Activated CD4-positive, CD25-positive, alpha-beta regulatory T cell treated with anti-CD3 and anti-CD28 coated beads, Interleukin-2, amount 50 U/mL, for 24 hours (primary cell): Measurements from ENCODE around the gene CPT1B.
A peak's percentile ranks its signal among the peaks of the same experiment; 100 is the strongest.

Experiments used
- ATAC-seq, 2 donors: fragments of 150-1000 bp; cut with Tn5 transposase; one replicate each; pipeline ENCODE4 v1.10.0; 2021; ENCODE audit warnings: mild to moderate bottlenecking in 1 of 2, moderate library complexity in 1 of 2

The CPT1B gene

DNA sequence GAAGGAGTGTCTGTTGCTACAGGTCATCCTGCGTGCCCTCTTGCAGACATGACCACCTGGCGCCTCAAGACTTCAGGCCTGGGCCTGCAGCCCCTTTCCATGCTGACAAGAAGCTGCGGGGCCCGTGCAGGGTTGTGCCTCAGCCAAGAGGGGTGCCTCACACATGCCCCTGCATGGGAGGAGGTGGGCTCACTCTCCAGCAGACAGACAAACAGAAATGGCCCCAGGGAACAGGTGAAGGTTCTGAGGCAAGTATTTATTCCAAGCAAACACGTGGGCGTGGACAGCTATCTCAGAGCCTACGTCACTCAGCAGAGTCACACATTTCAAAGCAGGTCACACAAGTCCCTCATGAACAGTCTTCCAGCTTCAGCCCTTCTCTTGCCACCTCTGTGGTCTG is 9.6 kb downstream of the CPT1B start:
- no peak for ATAC-seq

DNA sequence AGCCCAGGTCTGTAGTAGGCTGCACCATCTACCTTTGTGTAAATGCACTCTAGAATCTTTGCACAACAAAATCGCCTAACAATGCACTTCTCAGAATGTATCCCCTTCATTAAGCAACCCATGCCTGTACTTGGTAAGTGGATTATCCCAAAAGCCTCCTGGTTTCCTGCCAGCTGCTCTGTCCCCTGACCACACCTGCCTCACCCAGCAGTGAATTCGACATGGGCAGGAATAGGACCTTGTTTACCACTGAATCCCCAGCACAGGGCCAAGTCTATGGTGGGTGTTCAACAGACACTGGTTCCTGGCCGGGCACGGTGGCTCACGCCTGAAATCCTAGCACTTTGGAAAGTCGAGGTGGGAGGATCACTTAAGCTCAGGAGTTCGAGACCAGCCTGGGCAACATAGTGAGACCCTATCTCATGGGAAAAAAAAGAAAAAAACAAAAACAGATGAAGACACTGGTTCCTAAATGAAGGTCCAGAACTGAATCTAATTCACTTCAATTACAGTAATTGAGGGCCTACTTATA is 10.4 kb downstream of the CPT1B start:
- ATAC-seq: no peak

DNA sequence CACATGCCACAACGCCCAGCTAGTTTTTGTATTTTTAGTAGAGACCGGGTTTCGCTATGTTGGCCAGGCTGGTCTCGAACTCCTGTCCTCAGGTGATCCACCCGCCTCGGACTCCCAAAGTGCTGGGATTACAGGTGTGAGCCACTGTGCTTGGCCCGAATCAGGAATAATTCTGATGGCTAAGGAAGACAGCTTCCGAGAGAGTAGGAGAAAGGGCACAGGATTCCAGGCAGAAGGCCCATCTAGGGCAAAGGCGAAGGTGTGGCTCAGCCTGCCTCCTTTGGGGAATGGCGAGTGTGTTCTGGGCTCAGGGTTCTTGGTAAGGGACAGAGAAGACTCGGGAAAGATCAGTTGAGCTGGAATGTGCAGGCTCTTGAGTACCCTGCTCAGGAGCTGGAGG is 13.9 kb downstream of the CPT1B start:
- ATAC-seq: no peak

- ATAC-seq: peak in 1 of 2 donors; percentile 1
Observed at GRCh38 chr22:50563413-50564160, 14.6 kb downstream of the CPT1B start.

GRCh38 chr22:50562523-50563412 is 15.5 kb downstream of the CPT1B start, which contains the start of gene SYCE3:
Gene SYCE3 (minus strand): TSS chr22:50562919. CDS start chr22:50556405, 6,514 bp downstream.
- peak; percentile 93 to 95 for ATAC-seq

- no peak for ATAC-seq
Observed at GRCh38 chr22:50561401-50562358, 16.5 kb downstream of the CPT1B start.

DNA sequence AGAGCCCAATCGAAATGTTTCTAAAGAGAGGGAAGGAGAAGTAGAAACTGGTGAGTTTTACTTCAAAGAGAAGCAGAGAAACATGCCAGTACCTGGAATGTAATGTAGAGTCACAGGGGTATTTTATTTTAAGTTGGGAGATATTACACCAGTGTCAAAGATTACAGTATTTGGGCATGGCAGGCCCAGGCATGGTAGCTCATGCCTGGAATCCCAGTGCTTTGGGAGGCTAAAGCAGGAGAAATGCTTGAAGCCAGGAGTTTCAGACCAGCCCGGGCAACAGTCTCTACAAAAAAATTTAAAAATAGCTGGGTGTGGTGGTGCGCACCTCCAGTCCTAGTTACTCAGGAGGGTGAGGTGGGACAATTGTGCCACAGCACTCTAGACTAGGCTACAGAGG is 18.2 kb downstream of the CPT1B start:
- ATAC-seq: no peak

DNA sequence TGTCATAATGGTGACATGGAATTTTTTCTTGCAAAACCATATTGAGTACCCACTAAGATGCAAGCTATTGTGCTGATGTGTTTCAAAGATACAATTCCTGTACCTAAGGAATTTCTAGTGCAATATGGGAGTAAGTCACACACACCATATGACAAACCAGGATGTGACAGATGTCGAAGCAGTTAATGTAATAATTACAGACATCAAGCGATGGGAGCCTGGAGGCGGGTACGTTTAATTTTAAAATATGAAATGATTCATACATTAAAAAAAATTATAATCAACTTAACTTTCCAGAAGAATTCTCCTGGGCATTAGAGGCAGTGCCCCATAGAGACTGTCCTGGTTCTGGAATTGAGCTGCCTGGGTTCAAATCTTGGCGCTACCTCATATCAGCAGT is 21.5 kb downstream of the CPT1B start:
- ATAC-seq: no peak

GRCh38 chr22:50553310-50553709 is 24.9 kb downstream of the CPT1B start:
- no peak for ATAC-seq

GRCh38 chr22:50551160-50551752 is 27.0 kb downstream of the CPT1B start:
- no peak for ATAC-seq

- no peak for ATAC-seq
Observed at GRCh38 chr22:50550395-50550794, 27.8 kb downstream of the CPT1B start.

DNA sequence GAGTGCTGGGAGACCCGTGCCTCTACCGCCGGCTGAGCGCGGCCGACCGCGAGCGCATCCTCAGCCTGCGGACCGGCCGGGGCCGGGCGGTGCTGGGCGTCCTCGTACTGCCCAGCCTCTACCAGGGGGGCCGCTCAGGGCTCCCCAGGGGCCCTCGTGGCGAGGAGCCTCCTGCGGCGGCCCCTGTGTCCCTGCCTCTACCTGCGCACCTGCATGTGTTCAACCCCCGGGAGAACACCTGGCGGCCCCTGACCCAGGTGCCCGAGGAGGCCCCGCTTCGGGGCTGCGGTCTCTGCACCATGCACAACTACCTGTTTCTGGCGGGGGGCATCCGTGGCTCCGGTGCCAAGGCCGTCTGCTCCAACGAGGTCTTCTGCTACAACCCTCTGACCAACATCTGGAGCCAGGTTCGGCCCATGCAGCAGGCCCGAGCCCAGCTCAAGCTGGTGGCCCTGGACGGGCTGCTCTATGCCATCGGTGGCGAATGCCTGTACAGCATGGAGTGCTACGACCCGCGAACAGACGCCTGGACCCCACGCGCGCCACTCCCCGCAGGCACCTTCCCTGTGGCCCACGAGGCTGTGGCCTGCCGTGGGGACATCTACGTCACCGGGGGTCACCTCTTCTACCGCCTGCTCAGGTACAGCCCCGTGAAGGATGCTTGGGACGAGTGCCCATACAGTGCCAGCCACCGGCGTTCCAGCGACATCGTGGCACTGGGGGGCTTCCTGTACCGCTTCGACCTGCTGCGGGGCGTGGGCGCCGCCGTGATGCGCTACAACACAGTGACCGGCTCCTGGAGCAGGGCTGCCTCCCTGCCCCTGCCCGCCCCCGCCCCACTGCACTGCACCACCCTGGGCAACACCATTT is 29.1 kb downstream of the CPT1B start:
- ATAC-seq: no peak

GRCh38 chr22:50548040-50548920 is 29.9 kb downstream of the CPT1B start:
- peak; percentile 37 to 50 for ATAC-seq

DNA sequence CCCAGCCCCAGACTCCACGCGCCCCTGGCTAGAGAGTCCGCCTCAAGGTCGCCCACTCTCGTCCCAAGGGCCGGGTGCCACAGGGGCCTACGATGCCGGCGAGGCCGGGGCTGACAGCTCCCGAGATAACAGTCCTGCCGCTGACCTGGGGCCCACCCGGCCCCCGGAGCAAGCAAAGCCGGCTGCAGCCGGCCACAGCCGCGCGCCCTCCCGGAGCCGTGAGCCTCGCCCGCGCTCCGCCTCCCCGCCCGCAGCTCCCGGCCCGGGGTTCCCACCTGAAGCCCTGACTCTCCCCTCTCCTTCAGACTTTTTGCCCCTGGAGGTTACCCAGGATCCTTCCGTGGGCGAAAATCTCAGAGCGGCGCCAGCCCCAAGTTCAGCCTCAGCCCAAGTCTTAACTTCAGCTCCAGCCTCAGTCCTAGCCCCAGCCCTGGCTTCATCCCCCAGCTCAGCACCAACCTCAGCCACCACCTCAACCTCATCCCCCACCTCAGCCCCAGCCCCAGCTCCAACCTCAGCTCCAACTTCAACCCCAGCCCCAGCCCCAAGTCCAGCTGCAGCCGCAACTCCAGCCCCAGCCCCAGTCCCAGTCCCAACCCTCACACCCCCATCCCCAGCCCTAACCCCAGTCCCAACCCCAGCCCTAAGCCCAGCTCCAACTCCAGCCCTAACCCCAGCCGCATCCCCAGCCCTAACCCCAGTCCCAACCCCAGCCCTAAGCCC is 30.8 kb downstream of the CPT1B start:
- no peak for ATAC-seq

DNA sequence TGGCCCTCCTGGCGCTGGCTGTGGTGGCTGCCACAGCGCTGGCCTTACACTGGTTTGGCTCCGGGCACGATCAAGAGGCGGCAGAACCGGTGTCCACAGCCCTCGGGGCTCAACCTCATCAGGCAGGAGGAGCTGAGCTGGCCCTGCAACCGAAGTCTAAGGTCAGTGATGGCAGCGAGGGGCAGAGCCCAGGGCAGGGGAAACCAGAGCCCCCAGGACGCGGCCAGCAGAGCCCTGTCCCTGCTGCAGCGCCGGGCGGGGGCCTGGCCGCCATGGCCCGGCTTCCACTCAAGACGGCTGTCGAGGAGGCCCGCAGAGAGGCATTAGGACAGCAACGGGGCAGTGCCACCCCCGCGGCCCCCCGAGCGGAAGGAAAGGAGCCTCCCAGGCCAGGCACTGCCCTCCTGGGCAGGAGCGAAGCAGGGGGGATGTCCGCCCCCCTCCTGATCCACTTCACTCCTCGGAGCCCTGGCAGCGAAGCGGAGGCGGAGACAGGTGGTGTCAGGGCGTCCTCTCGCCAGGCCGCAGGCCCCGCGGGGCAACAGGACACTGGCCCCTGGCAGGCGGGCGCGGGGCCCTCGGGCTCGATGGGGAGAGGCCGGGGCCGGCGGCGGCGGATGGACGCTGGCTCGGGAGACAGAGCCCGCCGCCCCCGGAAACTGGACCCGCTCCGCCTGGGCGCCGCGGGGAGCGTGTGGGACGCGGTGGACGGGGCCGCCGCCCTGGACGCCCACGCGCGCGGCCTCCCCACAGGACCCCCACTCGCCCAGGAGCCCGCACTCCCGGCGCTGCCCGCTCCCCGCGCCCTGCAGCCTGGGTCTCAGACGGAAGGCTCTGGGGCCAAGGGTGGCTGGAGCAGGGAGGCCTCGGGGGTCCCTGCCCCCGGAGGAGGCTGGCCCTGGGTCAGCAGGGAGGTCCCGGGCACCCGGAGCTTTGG is 31.6 kb downstream of the CPT1B start:
- ATAC-seq: no peak

DNA sequence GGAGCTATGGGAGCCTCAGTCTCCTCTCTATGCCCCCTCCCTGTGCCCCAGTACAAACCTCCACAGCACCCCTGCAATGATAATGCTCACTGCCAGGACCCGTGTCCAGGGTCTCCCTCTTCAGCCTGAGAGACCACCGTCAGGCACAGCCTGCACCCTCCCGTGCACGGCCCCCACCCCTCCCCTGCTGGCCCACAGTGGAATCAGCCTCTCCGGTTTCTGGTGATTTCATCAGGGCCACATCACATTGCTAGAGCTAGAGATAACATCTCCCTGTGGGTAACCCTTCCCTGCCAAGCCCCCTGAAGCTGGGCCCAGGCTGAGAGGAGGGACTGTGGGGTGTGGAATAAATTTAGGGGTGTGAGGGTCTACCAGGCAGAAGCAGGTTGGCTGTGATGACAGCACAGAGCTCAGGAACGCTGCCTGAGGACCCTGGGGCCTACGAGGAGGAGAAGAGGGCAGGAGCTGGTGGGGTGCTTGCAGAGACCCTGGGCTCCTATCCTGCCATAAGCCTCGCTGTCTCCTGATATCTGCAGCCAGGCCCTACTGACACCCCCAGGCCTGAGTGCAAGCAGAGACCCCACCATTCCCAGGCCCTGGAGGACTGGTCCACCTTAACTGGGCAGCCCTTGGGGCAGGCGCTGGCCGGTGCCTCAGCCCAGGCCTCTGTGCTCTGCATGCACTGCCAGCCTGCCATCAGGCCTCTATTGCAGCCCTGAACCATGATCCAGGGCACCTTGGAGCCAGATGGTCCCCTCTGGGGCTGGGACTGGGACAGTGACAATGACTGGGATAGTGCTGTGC is 32.5 kb downstream of the CPT1B start, which contains the start of gene KLHDC7B:
KLHDC7B (plus strand) TSS at position 378 of the 804 bp plus-strand sequence; CDS start at position 723, 345 bp downstream.
- peak; percentile 15 to 31 for ATAC-seq

DNA sequence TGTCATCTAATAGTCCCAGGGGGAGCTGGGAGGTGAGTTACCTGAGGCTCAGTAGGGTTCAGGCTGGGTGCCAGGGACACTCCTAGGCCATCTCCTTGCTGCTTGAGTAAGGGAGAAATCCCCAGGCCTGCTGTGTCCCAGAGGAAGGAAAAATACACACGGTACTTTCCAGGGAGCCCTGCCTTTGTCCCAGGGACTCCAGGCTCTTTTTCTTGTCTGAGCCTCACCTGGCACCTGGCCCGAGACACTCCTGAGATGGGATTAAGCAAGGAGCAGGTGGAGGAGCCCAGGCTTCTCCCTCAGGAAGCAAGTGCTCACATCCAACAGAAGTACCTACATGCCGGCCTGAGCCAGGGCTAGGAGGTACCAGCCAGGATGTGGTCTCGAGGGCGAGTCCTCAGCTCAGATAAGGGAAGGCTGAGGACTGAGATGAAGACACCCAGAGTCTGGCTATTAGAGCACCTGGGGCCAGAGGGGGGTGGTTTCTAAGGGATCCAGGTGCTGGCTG is 33.4 kb downstream of the CPT1B start:
- no peak for ATAC-seq
